Activated naive CD8-positive, alpha-beta T cell (primary cell): ENCODE data around the gene FBXO30.

Source experiments
- H3K27ac Mint-ChIP-seq: one replicate; pipeline ENCODE4 v1.8.0; 2021; ENCODE audit warnings: mixed read lengths
- H3K27me3 Mint-ChIP-seq: one replicate; pipeline ENCODE4 v1.8.0; 2021; ENCODE audit warnings: mixed read lengths
- H3K36me3 Mint-ChIP-seq: one replicate; pipeline ENCODE4 v1.8.0; 2021; ENCODE audit warnings: mixed read lengths
- H3K4me1 Mint-ChIP-seq: one replicate; pipeline ENCODE4 v1.8.0; 2021; ENCODE audit warnings: low read depth, mixed read lengths
- H3K4me3 Mint-ChIP-seq: one replicate; pipeline ENCODE4 v1.8.0; 2021; ENCODE audit warnings: mild to moderate bottlenecking, mixed read lengths
- H3K9me3 Mint-ChIP-seq: one replicate; pipeline ENCODE4 v1.8.0; 2021; ENCODE audit warnings: low read depth, mixed read lengths

The FBXO30 gene

DNA sequence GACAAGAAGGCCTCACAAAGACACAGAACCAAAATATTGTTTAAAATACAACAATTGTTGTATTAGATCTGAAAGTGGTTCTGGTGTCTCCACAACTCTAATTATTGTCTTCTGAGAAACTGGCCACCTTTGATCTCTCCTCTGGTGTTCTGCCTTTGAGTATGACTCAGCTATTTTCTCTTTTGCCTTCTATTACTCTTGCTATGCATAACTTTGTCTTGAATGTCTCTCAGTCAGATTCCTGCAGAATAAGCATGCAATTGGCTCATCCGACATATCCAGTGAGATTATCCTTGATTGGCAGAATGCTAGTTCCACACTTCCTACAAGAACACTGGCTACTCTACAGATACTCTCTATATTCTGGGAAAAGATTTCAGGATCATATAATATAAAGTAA lies 65.0 kb downstream of the FBXO30 start:
- H3K27ac Mint-ChIP-seq, result no peak overlapping the region
- no peaks in the 10 kb centered on the region for H3K27me3 Mint-ChIP-seq
- H3K9me3 Mint-ChIP-seq, result no peaks in the 10 kb centered on the region
- H3K4me1 Mint-ChIP-seq, result peaks cover 5% of the 10 kb centered on the region
- peaks cover 19% of the 10 kb centered on the region for H3K36me3 Mint-ChIP-seq
- H3K4me3 Mint-ChIP-seq, result no peak overlapping the region

- Mint-ChIP-seq H3K27ac (no peak overlapping the region), H3K9me3 (no peaks in the 10 kb centered on the region), H3K36me3 (peaks cover 23% of the 10 kb centered on the region), H3K4me3 (no peak overlapping the region), H3K27me3 (no peaks in the 10 kb centered on the region), H3K4me1 (peaks cover 5% of the 10 kb centered on the region)
Observed at GRCh38 chr6:145745861-145746260, 68.7 kb downstream of the FBXO30 start.

DNA sequence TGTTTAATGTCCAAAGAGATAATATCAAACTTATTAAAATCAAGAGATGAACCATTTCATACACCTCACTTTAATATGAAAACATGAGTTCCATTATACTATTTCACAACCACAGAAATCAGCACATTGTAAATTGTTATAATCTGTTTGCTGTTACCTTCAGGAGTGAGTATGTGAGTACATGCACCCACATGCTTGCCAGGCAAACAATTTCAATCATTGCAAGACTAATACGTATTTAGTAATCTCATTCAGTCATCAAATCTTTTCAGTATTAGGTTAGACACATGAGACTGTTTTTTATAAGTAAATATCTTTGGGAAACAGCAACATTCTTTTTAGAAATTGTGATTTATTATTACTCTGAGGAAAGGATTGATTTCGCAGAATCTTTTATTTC lies 70.0 kb downstream of the FBXO30 start:
- peaks cover 21% of the 10 kb centered on the region for H3K36me3 Mint-ChIP-seq
- peaks cover 2% of the 10 kb centered on the region for H3K4me1 Mint-ChIP-seq
- no peak overlapping the region for H3K4me3 Mint-ChIP-seq
- H3K27me3 Mint-ChIP-seq, result no peaks in the 10 kb centered on the region
- H3K9me3 Mint-ChIP-seq, result no peaks in the 10 kb centered on the region
- H3K27ac Mint-ChIP-seq, result no peak overlapping the region
